IPS DF 19.7 (cell line): ENCODE results near the gene UNC13A.

ENCODE experiments used
- DNase-seq: peaks from one replicate; pipeline ENCODE4 v3.0.0-alpha.2; 2013; ENCODE audit warnings: low read depth, low spot score

The UNC13A gene

DNA sequence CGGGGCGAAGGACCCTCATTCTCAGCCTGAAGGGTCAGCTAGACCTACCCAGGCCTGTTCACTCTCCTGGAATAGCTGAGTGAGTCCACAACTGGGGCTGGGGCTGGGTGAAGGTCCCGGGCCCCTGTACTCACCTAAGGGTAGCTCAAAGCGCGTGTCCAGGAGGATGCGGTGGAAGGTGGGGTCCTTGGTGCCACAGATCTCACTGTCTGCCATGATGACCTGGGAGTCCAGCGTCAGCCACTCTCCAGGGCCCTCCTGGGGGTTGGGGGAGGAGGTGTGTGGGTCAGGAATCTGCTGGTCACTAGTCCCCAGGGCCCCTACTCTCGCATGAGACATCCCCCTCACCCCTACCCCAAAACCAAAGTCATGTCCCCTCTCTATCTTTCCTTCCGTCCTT lies 18.7 kb downstream of the UNC13A start:
- no peak for DNase-seq

DNA sequence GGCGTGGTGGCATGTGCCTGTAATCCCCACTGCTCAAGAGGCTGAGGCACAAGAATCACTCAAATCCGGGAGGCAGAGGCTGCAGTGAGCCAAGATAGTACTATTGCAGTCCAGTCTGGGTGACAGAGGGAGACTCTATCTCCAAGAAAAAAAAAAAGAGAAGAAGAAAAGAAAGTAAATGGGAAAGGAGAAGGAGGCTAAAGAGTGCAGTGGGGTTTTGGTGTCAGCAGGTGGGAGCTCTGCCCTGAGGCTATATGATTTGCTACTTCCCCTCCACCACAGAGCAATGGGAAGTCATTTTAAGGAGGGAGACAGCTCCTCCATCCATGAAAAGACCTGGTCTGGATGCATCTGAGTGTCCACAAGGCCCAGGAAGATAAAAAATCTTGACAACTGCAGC lies 23.1 kb downstream of the UNC13A start:
- no peak for DNase-seq

DNA sequence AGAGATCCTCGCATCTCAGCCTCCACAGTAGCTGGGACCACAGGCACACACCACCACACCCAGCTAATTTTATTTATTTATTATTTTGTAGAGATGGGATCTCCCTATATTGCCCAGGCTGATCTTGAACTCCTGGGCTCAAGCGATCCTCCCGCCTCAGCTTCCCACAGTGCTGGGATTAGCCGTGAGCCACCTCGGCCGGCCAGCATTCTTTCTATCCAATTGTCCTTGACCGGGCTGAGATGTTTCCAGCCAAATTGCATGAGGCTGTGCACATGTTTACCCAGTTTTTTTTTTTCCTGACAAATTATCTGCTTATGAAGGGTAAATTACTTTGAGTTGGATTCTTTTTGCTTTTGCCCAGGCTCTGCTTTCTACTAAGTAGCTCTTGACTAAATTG lies 28.2 kb downstream of the UNC13A start:
- no peak for DNase-seq

DNA sequence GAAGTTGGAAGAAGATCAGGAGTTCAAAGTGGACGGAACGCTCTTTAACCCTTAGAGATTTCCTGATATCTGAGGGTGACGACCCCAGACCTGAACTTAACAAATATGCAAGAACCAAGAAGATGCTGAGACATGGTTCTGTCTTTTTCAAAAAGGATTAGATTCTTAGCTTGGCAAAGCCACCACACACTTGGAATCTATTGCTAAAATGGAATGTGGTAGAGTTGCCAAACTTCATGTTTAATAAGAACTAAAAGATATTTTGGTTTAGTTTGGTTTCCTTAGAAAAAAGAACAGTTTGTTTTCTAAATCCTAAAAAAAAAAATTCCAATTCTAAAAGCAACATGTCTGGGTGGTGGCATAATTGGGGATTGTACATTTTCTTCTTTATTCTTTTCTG lies 29.5 kb downstream of the UNC13A start:
- DNase-seq: no peak

DNA sequence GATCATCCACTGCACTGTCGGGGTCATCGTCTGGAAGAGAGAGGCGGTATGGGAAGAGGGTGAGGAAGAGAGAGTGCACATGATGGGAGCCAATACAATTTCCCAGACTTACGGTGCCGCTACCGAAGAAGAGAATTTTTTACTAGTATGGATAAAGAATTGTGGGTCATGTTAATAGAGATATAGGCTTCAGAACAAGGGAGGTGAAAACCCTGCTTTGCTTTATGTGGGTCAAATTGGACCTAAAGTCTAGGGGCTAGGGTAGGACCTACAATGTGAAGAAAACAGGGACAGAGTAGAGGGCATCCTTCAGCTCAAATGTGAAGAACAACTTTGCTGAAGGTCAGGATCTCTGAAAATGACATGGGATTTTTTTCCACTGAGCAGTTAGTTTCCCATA lies 29.9 kb downstream of the UNC13A start:
- no peak for DNase-seq

DNA sequence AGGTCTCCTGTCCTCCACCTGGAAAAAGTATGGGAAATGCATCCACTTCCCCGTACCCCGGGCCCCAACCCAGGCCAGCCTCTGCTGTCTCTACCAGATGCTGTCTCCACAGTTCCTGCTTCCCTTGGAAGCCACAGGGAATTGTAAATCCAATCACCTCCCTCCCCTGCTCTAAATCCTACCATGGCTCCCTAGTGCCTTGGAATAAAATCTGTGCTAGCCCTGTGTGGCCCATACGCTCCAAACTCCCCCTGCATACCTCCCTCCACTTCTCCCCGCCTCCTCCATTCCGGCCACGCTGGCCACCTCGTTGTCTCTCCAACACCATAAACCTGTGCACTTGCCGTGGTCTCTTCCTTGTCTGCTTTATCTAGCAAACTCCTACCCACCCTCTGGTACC lies 31.2 kb downstream of the UNC13A start:
- DNase-seq: no peak

DNA sequence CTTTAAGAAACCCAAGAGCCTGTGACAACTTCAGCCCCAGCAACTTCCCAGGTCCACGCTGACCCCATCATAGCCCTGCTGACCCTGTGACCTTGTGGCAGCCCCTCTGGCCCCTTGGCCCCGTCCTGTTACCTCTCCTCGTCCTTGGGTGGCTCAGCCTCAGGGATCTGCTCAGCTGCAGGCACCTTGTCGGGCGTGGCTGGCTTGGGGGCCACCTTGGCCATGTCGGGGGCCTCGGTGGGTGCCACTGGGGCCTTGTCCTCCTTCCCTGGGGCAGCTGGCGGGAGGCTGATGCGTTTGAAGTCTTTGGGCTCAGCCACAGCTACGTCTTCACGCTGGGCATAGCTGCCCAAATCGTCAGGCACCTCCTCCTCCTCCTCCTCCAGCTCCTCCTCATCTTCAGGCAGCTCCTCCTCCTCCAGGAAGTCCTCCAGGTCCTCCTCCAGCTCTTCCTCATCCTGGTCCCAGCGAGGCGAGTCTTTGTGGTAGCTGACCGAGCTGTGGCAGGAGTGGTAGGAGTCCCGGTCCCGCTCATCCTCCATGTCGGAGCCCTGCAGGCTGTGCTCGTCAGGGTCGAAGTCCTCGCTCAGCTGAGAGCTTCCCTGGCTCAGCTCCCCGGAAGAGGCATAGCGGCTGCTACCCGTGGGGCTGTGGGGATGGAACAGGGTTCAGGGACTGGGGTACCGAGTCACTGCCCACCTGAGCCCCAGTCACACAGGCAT lies 32.2 kb downstream of the UNC13A start:
- no peak for DNase-seq

DNA sequence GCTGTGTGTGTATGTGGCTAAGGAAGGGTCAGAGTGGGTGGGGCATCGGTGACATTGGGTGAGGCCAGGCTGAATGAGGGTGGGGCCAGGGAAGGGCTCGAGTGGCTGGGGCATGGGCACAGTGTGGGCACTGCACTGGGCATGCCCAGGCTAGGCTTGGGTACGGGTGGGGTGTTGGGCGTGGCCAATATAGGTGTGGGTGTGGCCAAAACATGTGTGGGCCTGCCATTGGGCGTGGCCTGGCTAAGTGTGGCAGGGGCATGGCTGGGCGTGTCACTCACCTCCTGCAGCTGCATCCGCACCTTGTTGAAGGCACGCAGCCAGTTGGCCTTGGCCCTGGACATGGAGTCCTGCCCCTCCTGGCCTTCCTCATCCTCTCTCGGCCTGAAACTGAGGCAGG lies 33.2 kb downstream of the UNC13A start:
- DNase-seq: no peak

DNA sequence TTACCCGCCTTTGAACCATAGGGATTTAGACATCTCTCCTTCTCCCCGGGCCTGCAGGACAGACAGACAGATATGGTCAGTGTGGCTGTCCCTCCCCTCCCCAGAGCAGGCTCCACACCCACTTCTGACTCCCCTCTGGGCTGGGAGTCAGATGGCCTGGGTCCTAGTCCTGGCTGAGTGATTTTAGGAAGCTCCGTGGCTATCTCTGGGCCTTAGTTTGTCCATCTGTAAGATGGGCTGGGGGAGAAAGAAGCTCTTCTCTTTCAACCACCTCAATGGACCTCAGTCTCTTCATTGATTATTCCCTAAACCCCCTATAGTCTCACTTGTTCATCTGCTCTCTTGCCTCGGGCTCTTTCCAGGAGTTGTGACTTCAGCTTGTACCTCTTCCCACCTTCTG lies 35.5 kb downstream of the UNC13A start:
- DNase-seq: no peak

DNA sequence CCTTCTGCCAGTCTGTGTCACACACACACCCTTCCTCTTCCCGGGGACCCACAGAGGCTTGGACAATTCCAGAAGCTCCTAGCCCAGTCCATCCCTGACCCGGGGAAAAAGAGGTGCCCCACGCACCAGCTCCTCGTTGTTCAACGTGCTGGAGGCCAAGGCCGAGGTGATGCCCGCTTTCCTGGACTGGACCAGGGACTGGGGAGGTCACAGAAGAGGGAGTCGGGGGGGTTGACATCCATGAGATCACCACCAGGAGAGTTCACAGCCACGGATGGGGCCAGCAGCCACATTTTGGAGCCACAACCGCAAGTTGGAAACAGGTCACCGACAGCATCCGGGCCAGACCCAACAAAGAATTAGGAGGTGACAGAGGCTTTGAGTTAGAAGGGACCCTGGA lies 39.4 kb downstream of the UNC13A start:
- no peak for DNase-seq

DNA sequence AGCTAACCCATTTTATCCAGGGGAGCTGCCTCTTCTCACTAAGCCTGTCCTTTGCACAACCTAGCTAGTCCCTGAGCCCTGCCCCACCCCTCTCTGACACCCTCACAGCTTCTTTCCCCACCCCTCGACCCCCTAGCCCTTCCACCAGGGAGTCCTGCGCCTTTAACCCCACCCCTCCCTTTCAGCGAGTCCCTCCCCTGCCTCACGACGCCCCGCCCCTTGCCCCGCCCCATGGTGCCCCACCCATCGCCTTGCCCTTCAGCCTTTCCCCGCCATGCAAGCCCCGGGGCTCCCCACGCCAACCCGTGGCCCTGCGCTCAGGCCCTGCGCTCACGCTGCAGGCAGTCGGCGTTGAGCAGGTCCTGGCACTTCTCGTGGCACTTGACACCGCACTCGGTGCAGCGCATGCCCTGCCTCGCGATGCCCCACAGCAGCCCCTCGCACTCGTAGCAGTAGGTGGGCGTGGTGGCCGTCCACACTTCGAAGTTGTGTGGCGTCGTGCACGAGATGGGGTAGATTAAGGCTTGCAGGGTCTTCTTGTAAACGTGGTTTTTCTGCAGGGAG lies 40.0 kb downstream of the UNC13A start:
- DNase-seq: no peak

DNA sequence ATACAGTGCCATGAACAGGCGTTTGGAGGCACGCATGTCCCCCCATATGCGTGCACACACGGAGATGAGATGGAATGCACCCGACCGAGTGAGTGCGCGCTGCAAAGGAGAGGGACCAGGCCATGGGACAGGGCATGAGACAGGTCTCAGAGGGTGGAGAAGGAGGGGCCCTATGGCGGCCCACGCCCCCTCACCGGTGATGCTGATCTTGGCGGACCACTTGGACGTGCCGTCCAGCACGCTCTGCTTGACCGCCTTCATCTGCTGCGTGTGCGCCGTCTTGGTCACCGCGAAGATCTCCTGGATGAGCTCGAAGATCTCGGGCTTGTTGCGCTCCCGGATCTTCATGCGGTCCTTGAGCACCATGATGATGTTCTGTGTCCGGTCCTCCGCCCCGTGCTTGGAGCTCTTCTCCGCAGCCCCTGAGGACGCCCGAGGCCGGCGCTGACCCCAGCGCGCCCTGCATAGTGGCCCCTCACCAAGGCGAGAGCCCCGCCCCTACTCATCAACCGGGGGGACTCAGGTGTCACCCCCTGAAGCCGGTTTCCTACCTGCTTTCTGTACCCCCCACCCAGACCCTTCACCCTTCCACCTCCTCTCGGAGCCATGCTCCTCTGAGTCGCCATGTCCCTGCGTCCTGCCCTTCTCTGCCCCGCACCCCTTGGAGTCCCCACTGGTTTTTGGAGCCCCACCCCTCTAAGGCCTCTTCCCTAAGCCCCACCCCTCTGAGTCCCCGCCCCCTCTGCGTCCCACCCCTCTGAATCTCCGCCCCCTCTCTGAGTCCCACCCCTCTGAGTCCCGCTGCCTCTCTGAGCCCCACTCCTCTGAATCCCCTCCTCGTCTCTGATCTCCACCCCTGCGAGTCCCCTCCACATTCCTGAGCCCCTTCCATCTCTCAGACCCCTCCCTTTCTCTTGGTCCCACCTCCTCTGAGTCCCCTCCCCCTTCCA lies 40.8 kb downstream of the UNC13A start:
- DNase-seq: no peak

DNA sequence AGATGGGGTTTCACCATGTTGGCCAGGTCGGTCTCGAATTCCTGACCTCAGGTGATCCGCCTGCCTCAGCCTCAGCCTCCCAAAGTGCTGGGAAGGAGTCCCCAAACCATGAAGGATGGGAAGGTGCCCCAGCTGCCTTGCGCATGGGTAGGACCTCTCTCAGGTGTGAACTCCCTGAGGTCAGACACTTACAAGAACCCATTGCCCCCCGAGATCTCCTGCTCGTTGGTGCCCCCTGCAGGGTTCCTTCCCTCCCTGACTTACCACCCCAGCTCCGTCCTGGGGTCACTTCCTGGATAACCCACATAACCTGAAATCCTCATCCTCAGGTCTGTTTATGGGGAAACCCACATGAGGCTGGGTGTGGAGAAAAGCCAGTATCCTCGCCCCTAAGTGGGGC lies 41.7 kb downstream of the UNC13A start:
- no peak for DNase-seq

DNA sequence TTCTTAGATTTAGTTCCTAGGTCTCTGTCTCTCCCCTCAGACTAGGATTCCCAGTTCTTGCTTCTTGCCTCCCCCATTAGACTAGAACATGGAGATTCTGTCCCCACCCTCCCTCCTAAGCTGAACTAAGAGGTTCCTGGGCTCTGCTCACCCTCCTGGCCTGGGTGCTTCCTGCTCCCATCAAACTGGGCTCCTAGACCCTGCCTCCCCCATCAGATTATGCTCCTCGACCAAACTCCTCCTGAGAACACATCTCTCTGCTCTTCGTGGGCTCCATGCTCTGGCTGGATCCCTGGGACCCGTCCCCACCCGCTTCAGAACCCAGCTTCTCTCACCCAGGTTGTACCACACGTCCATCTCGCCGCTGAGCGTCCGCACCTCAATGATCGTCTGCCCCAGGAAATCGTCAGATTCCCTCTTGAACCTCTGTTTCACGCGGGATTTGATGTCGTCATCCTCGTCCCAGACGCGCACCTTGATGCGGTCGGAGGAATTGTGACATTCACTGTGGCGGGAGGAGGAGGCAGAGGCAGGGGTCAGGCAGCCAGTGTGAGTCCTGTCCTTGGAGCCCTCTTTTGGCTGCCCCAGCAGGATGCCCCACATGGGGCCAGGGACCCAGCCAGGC lies 42.7 kb downstream of the UNC13A start:
- DNase-seq: no peak

DNA sequence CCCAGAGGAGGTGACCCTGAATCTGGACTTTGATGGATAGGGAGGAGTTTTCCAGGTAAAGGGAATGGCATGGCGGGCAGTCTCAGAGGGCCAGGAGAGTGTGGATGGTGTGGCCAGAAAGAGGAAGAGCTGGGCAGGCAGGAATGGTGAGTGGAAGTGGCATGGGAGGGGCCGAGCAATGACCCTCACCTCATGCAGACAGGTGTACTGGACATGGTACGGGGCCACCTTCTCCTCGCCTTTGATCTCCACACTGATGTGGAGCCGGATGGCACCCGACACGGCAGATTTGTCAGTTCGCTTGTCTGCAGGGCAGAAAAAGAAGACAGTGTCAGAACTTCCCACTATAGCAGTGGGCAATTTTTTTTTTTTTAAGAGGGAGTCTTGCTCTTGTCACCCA lies 45.5 kb downstream of the UNC13A start:
- DNase-seq: no peak

DNA sequence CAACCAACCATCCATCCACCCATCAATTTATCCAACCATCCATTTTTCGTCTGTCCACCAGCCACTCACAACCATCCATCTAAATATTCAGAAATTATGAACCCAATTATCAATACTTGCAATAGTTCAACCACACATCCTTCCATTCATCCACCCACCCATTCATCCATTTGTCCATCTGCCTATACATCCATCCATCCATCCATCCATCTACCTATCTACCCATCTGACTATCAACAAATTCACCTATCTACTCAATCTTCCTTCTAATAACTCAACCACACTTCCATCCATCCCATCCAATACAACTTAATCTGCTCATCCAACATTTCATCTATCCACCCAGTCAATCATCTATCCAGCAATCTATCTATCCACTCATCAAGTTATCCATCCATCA lies 46.3 kb downstream of the UNC13A start:
- DNase-seq: no peak

DNA sequence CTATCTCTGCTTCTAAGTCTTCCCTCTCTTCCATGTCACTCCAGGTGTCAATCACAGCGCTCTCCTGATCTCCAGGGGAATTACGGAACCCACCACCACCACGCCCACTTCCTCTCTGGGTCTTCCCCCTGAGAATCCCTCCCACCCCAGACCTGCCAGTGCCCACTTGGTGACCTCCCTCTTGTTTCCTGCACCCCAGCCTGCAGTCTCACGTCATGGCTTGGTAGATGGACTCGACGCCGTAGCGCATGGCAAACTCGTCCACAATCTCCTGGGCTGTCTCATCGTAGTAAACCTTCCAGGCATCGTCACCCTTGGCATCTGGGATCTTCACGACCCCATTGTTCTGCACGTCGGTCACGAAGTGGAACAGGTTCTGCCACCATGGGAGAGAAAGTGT lies 47.0 kb downstream of the UNC13A start:
- DNase-seq: no peak

DNA sequence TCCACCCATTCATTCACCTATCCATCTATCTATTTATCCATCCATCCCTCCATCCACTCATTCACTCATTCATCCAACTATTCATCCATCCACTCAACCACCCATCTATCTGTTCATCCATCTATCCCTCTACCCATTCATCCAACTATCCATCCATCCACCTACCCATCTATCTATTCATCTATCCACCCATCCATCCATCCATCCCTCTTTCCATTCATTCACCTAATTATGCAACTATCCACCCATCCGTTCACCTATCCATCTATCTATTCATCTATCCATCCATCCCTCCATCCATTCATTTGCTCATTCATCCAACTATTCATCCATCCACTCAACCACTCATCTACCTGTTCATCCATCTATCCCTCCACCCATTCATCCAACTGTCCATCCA lies 54.5 kb downstream of the UNC13A start:
- no peak for DNase-seq

DNA sequence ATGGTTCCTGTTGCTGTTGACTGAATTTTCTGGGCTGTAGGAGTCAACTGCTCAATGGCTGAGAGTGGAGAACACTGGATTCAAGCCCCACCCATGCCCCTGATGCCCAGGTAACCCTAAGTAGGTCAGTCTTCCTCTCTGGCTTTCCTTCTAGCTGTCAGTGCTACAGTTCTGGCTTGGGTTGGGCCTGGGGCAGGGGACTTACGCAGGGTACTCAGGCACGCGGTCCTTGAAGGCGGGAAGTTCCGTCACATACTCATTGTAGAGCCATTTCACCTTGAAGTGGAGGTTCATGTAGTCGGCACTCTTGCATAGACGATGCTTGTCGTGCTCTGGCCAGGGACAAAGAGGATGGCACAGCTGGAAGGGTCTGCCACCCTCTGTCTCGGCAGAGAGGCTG lies 55.6 kb downstream of the UNC13A start:
- no peak for DNase-seq

DNA sequence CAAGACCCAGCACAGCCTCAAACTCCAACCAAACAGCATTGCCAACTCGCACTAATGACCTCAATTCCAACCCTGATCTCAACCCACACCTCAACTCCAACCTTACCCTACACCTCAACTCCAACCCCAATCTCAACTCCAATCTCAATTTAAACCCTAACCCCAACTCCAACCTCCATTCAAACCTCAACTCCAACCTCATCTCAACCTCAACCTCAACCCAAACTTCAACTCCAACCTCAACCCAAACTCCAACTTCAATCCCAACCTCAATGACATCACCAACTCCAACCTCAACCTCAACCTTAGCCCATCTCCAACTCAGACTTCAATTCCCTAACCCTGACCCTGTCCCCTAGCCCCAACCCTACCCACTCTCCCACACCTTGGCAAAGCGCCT lies 58.4 kb downstream of the UNC13A start:
- no peak for DNase-seq

DNA sequence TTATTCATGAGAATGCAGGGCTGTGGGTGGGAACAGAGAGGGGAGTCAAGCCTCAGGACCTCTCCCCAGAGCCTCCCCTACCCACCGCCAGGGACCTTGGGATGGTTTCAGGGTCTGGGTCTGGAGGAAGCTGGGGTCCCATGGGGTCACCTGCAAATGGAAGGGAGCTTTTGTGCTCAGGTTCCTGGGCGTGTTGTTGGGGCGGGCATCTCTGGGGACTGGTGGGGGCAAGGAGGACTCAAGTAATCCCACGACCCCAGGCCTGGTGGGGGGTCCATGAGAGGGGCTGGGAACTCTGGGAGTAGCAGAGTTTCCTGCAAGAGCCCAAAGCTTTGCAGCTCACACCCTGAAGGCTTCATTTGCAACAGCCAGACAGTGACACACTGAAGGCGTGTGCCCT lies 60.2 kb downstream of the UNC13A start:
- DNase-seq: no peak

DNA sequence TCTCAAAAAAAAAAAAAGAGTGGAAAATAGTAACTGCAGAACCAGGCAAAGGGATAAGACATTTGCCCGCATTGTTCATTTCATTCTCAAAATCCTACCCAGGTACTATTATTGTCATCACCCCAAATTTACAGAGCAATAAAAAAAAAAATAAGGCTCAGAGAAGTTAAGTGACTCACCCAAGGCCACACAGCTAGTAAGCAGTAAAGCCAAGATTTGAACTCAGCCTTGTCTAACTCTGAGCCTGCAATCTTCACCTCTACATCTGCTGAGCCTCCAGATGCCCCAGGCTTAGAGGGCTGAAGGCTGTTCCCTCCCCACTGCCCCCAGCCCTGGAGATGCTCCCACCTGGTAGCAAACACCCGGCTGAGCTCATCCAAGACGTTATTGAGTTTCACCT lies 61.0 kb downstream of the UNC13A start:
- DNase-seq: no peak
